Loucy (cell line): ENCODE results near the gene SCTR.

Experiments used
- CTCF ChIP-seq: fragments of 200-600 bp; sonication (generic); conservative IDR thresholded peaks from 2 replicates; pipeline ENCODE4 v1.5.1; 2014; ENCODE audit warnings: mild to moderate bottlenecking, antibody characterized with exemption, low read length
- EZH2phosphoT487 ChIP-seq: fragments of 200-600 bp; IDR thresholded peaks from 2 replicates; pipeline ENCODE4 v1.6.1; 2018; ENCODE audit warnings: antibody characterized with exemption, mild to moderate bottlenecking, moderate library complexity, borderline replicate concordance

- TF ChIP-seq CTCF (no peak), EZH2phosphoT487 (no peak)
Measured at GRCh38 chr2:119523952-119524694, at the start of gene SCTR.
